Measurements from ENCODE around the gene CLIP3. TPM values are rescaled to one million over a fixed set of nuclear protein-coding genes. Genes with fewer than 3 reads are reported as not detected.

Gene CLIP3
- total and polyA plus RNA-seq, 9 of the 15 experiments (the other 6 are each of a cell fraction or from before 2014, with no cell fraction given): 0.01 to 0.50 (median 0.15) TPM; not detected in 1

GRCh38 chr19:36047835-36048234, 15.2 kb upstream of the CLIP3 start (continued):
- TF ChIP-seq ZBTB40 (IDR thresholded peaks at IDR 0.05) (no peak), ZBTB40 (CRISPR knock-in tag; IDR thresholded peaks at IDR 0.05) (no peak), RBM17 (IDR thresholded peaks at IDR 0.05; ENCODE audit: borderline replicate concordance, low read depth, low read length) (no peak), ZNF696 (CRISPR knock-in tag; conservative IDR thresholded peaks at IDR 0.05) (no peak)

Measured in K562 (cell line).